Occipital lobe (tissue), 2 donors: ENCODE results near the gene PDE4B. TPM values are rescaled to one million over a fixed set of nuclear protein-coding genes. Genes with fewer than 3 reads are reported as not detected.

Experiments used
- DNase-seq: peaks from one replicate; lab custom pipeline; 2025; lab: John Stamatoyannopoulos, UW
- total RNA-seq: library from RNA; depleted of rRNA; stranded (reverse); fragments of >200 nt; gene quantifications from one replicate; pipeline ENCODE4 v1.2.3, GENCODE V29; 2014

The PDE4B gene
- 77.8 TPM for total RNA-seq

GRCh38 chr1:65792669-65793358, at the start of gene PDE4B:
TSS of gene PDE4B (plus strand) at chr1:65792895.
- DNase-seq, result no peak

- DNase-seq, result no peak
These were observed 48.0 kb upstream of the PDE4B start for GRCh38 chr1:65744731-65745130.

- DNase-seq, result no peak
These were observed 40.7 kb upstream of the PDE4B start for GRCh38 chr1:65751961-65752360.

- no peak for DNase-seq
These were observed 36.1 kb upstream of the PDE4B start for GRCh38 chr1:65756616-65757015.

GRCh38 chr1:65757531-65757930, 35.2 kb upstream of the PDE4B start:
- DNase-seq, result no peak

- no peak for DNase-seq
These were observed 34.6 kb upstream of the PDE4B start for GRCh38 chr1:65758128-65758527.

- no peak for DNase-seq
These were observed 33.2 kb upstream of the PDE4B start for GRCh38 chr1:65759516-65759915.

- no peak for DNase-seq
These were observed 30.4 kb upstream of the PDE4B start for GRCh38 chr1:65762081-65762862.

- no peak for DNase-seq
These were observed 28.6 kb upstream of the PDE4B start for GRCh38 chr1:65764052-65764451.

GRCh38 chr1:65765631-65766030, 27.1 kb upstream of the PDE4B start:
- DNase-seq, result no peak

GRCh38 chr1:65769636-65770035, 23.1 kb upstream of the PDE4B start:
- DNase-seq, result no peak

GRCh38 chr1:65772607-65773006, 20.1 kb upstream of the PDE4B start:
- DNase-seq, result no peak

- DNase-seq, result no peak
These were observed 19.1 kb upstream of the PDE4B start for GRCh38 chr1:65773391-65774123.

GRCh38 chr1:65788762-65789161, 3.9 kb upstream of the PDE4B start:
- no peak for DNase-seq

- no peak for DNase-seq
These were observed 1.3 kb upstream of the PDE4B start for GRCh38 chr1:65791396-65791795.

- peak; percentile 24 for DNase-seq
These were observed 660 bp upstream of the PDE4B start for GRCh38 chr1:65791801-65792668.

GRCh38 chr1:65793359-65793732, 651 bp downstream of the PDE4B start:
- no peak for DNase-seq

- DNase-seq, result no peak
These were observed 2.6 kb downstream of the PDE4B start for GRCh38 chr1:65795311-65795710.

GRCh38 chr1:65799601-65800000, 6.9 kb downstream of the PDE4B start:
- DNase-seq, result no peak

- no peak for DNase-seq
These were observed 11.9 kb downstream of the PDE4B start for GRCh38 chr1:65804584-65804983.

GRCh38 chr1:65812065-65812464, 19.4 kb downstream of the PDE4B start:
- DNase-seq, result no peak
